DND-41 (cell line): ENCODE measurements around the gene HEMK1.

Experiments used
- EZH2 ChIP-seq: IDR thresholded peaks from 3 replicates; pipeline ENCODE4 v1.6.1; 2012; ENCODE audit warnings: borderline replicate concordance, low read depth, mild to moderate bottlenecking, moderate library complexity, low read length, inconsistent platforms; ENCODE audit not compliant: severe bottlenecking
- TF ChIP-seq, protein P1 (sequence below): IDR thresholded peaks from 2 replicates; pipeline ENCODE4 v1.5.1; 2012; ENCODE audit warnings: borderline replicate concordance, low read length, moderate library complexity, mild to moderate bottlenecking; ENCODE audit not compliant: poor library complexity, severe bottlenecking; ENCODE audit errors: extremely low read depth

- TF ChIP-seq, protein P1, sequence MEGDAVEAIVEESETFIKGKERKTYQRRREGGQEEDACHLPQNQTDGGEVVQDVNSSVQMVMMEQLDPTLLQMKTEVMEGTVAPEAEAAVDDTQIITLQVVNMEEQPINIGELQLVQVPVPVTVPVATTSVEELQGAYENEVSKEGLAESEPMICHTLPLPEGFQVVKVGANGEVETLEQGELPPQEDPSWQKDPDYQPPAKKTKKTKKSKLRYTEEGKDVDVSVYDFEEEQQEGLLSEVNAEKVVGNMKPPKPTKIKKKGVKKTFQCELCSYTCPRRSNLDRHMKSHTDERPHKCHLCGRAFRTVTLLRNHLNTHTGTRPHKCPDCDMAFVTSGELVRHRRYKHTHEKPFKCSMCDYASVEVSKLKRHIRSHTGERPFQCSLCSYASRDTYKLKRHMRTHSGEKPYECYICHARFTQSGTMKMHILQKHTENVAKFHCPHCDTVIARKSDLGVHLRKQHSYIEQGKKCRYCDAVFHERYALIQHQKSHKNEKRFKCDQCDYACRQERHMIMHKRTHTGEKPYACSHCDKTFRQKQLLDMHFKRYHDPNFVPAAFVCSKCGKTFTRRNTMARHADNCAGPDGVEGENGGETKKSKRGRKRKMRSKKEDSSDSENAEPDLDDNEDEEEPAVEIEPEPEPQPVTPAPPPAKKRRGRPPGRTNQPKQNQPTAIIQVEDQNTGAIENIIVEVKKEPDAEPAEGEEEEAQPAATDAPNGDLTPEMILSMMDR, result no peak
- TF ChIP-seq EZH2, result no peak
These were observed 1.4 kb downstream of the HEMK1 start for GRCh38 chr3:50570508-50571279.
